OCI-LY3 (cell line): ENCODE data around the gene S100A6.
"Not testable (repeated sequence)": the region's sequence is repeated elsewhere in the genome, so short reads cannot be mapped to it uniquely, and the experiment has no call there.

Source experiments
- CTCF ChIP-seq: fragments of 200-600, 300-600 bp; sonication (generic); IDR thresholded peaks from 2 replicates; pipeline ENCODE4 v1.5.1; 2014; ENCODE audit warnings: antibody characterized with exemption, low read length, low read depth
- EZH2phosphoT487 ChIP-seq: fragments of 200-600 bp; shearing (Covaris generic); IDR thresholded peaks from 2 replicates; pipeline ENCODE4 v1.6.1; 2018; ENCODE audit warnings: antibody characterized with exemption, mixed run types, low read depth

GRCh38 chr1:153520137-153520691, 15.6 kb downstream of the S100A6 start:
- not testable (repeated sequence) for TF ChIP-seq CTCF, EZH2phosphoT487
